Thyroid gland (tissue), 4 donors: ENCODE results near the gene DYNC1I1.

Source experiments
- POLR2A ChIP-seq, 2 donors: fragments of 450-650 bp; IDR thresholded peaks; one replicate each; pipeline ENCODE4 v1.6.1; 2017; ENCODE audit warnings: antibody characterized with exemption in 2 of 2, mild to moderate bottlenecking in 2 of 2, moderate library complexity in 1 of 2
- TF ChIP-seq, protein P1 (sequence below), 6 experiments: fragments of 200-600 bp in 3 of 6; fragments of 450-650 bp in 3 of 6; sonication (generic) in 3 of 6; IDR thresholded peaks; one replicate each; pipeline ENCODE4 v1.5.1; 2016 to 2019; ENCODE audit warnings: antibody characterized with exemption in 6 of 6, mild to moderate bottlenecking in 2 of 6, inconsistent platforms in 1 of 6, moderate library complexity in 1 of 6

DNA sequence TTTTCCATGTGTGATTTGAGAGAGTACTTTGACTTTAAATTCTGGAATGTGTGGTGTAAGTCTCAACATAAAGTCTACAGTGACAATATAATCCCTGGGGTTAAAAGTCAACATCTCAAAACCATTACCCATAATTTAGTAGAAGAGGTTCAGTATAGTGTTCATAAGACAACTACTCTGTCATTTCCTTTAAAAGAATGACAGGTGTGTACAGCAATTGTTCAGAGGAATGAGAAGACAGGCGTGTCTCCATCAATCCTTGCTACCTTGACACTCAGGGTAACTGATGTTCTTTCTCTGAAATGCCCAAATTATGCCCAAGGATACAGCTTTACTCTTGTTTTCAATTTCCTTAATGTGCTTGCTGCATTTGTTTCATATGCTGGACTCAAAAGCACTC lies 256.4 kb downstream of the DYNC1I1 start:
- no peak for TF ChIP-seq POLR2A (IDR thresholded peaks at IDR 0.05)
- TF ChIP-seq, protein P1, sequence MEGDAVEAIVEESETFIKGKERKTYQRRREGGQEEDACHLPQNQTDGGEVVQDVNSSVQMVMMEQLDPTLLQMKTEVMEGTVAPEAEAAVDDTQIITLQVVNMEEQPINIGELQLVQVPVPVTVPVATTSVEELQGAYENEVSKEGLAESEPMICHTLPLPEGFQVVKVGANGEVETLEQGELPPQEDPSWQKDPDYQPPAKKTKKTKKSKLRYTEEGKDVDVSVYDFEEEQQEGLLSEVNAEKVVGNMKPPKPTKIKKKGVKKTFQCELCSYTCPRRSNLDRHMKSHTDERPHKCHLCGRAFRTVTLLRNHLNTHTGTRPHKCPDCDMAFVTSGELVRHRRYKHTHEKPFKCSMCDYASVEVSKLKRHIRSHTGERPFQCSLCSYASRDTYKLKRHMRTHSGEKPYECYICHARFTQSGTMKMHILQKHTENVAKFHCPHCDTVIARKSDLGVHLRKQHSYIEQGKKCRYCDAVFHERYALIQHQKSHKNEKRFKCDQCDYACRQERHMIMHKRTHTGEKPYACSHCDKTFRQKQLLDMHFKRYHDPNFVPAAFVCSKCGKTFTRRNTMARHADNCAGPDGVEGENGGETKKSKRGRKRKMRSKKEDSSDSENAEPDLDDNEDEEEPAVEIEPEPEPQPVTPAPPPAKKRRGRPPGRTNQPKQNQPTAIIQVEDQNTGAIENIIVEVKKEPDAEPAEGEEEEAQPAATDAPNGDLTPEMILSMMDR (IDR thresholded peaks at IDR 0.05): no peak
